ENCODE data around the gene CATSPER4. TPM values are rescaled to one million over a fixed set of nuclear protein-coding genes. Genes with fewer than 3 reads are reported as not detected.
A peak's percentile ranks its signal among the peaks of the same experiment; 100 is the strongest.

The CATSPER4 gene
- total and polyA plus RNA-seq, 2 of the 8 experiments (the other 6 are each of a cell fraction or from before 2014, with no cell fraction given): 0.65 to 0.83 TPM

GRCh38 chr1:26161415-26162219, 28.8 kb upstream of the CATSPER4 start:
- Histone ChIP-seq H2BK20ac (ENCODE audit: low read length) (no peak overlapping the region), H2BK12ac (ENCODE audit: low read depth, low read length) (peak overlapping the region; percentile 84; the same call in 1 of the 2 replicates), H3K9ac (replicated peaks in 1 of 4; ENCODE audit: extremely low read depth in 1 of 4, low read depth in 3 of 4, low read length in 3 of 4) (peak overlapping the region in 2 of 4 experiments; percentile 54 to 66; a peak in 4 of 7 replicates), H3K18ac (ENCODE audit: extremely low read depth, low read length) (peak overlapping the region; percentile 60), H2BK120ac (replicated peaks; ENCODE audit: low read depth, low read length) (no peak overlapping the region), H3K4me3 (ENCODE audit: extremely low read depth in 1 of 4, insufficient read depth in 2 of 4, low read depth in 3 of 4, low read length in 4 of 4) (peak overlapping the region; percentile 11 to 66 (median 48)), H3K36me3 (ENCODE audit: control insufficient read depth in 2 of 4, insufficient read depth in 4 of 4, low read length in 3 of 4) (no peaks in the 10 kb centered on the region), H3K23me2 (ENCODE audit: low read depth, low read length) (peaks cover 9% of the 10 kb centered on the region; the same call in 1 of the 2 replicates), H3K27ac (ENCODE audit: low read depth, low read length) (no peak overlapping the region), H3K79me2 (ENCODE audit: control insufficient read depth in 1 of 2, insufficient read depth in 2 of 2, low read length in 2 of 2) (no peaks in the 10 kb centered on the region), H2BK15ac (ENCODE audit: low read length) (peak overlapping the region; percentile 72; the same call in 1 of the 2 replicates), H4K20me1 (replicated peaks in 1 of 2; ENCODE audit: control insufficient read depth in 1 of 2, insufficient read depth in 2 of 2, low read length in 2 of 2) (peaks cover 3 to 5% of the 10 kb centered on the region in 2 experiments), H3K4ac (replicated peaks; ENCODE audit: insufficient read length, low read depth, low read length) (no peak overlapping the region), H2AFZ (ENCODE audit: low read length) (peak overlapping the region; percentile 60; the same call in 1 of the 2 replicates), H4K5ac (ENCODE audit: insufficient read length, low read depth, low read length) (no peak overlapping the region), H3K14ac (ENCODE audit: insufficient read length) (no peak overlapping the region), H4K91ac (replicated peaks; ENCODE audit: insufficient read length, low read length) (peak overlapping the region; percentile 47), H4K8ac (ENCODE audit: extremely low read depth, insufficient read depth, low read length) (peak overlapping the region; percentile 74), H3K56ac (replicated peaks; ENCODE audit: insufficient read length, low read depth, low read length) (no peak overlapping the region), H3K4me2 (ENCODE audit: insufficient read depth in 1 of 2, low read depth in 2 of 2, low read length in 2 of 2) (peak overlapping the region; percentile 44 to 95), H3K4me1 (replicated peaks in 1 of 4; ENCODE audit: control insufficient read depth in 3 of 4, insufficient read depth in 4 of 4, low read length in 3 of 4) (peaks cover 10 to 47% (median 21%) of the 10 kb centered on the region in 4 experiments), H2AK5ac (ENCODE audit: low read depth, low read length) (no peak overlapping the region), H3K9me3 (ENCODE audit: insufficient read depth in 2 of 2, low read depth in 1 of 2, low read length in 1 of 2) (no peaks in the 10 kb centered on the region), H3K23ac (ENCODE audit: insufficient read length) (no peak overlapping the region), H3K27me3 (replicated peaks in 1 of 4; ENCODE audit: control insufficient read depth in 3 of 4, extremely low read depth in 1 of 4, insufficient read depth in 3 of 4, low read length in 3 of 4) (peaks cover 35 to 78% (median 71%) of the 10 kb centered on the region in 4 experiments), H2BK5ac (ENCODE audit: low read depth, low read length) (no peak overlapping the region), H3K79me1 (ENCODE audit: low read depth, low read length) (no peaks in the 10 kb centered on the region)
- POLR2A ChIA-PET (ENCODE audit: partially characterized antibody): interaction anchor here (0.7 to 2.4 kb wide), 4 partner anchors 8 to 64 kb away, joined by 3 to 5 read pairs (median 3); partner anchors contain the start of gene ZNF593
- DNase-seq (ENCODE audit: low read depth in 1 of 2, low spot score in 2 of 2): peak in 1 of 2 experiments; percentile 84
- WGBS, 2 experiments (ENCODE audit: extremely low coverage in 1 of 2, insufficient coverage in 1 of 2, insufficient read length in 1 of 2, insufficient replicate concordance in 2 of 2, low coverage in 1 of 2, low lambda C conversion rate in 2 of 2, missing lambda C conversion rate in 1 of 2): 2% methylated on average over 91 of the region's 98 CpGs; no CpG with 5 or more reads in 1 of the 2 experiments
- CTCF ChIA-PET (ENCODE audit: partially characterized antibody): interaction anchor here (1.0 to 4.0 kb wide), 8 partner anchors 14 to 126 kb away, joined by 3 to 18 read pairs (median 4); partner anchors contain the start of gene CEP85
- no peak for FAIRE-seq
- TF ChIP-seq TCF12 (IDR thresholded peaks at IDR 0.05; ENCODE audit: low read depth, low read length) (no peak), EZH2 (IDR thresholded peaks at IDR 0.05; ENCODE audit: low read depth, low read length, severe bottlenecking) (peak; percentile 70), CTCF (IDR thresholded peaks at IDR 0.05; ENCODE audit: control extremely low read depth in 1 of 3, insufficient read depth in 1 of 3, low read depth in 1 of 3, low read length in 3 of 3) (0 out of 4 replicates have a peak, but pooled peaks of 1 of the 3 experiments have one; percentile 2), HDAC6 (IDR thresholded peaks at IDR 0.05; ENCODE audit: low read depth, low read length) (no peak), SP2 (IDR thresholded peaks at IDR 0.05; ENCODE audit: low read length) (no peak), TEAD4 (IDR thresholded peaks at IDR 0.05; ENCODE audit: low read depth, low read length) (no peak), ASH2L (IDR thresholded peaks at IDR 0.05; ENCODE audit: low read length) (no peak), ATF3 (IDR thresholded peaks at IDR 0.05; ENCODE audit: insufficient read depth, low read depth, low read length) (no peak)

Measured in H1 (cell line).